Thoracic aorta (tissue), 2 donors: ENCODE data around the gene SMIM10L1. TPM values are rescaled to one million over a fixed set of nuclear protein-coding genes. Genes with fewer than 3 reads are reported as not detected.

ENCODE experiments used
- ATAC-seq: fragments of 150-250 bp; one replicate; pipeline ENCODE4 v1.8.0; 2017; ENCODE audit warnings: low read depth; ENCODE audit not compliant: insufficient number of reproducible peaks, low FRiP score
- DNase-seq: peaks from one replicate; pipeline ENCODE4 v3.0.0-alpha.2; 2020; ENCODE audit warnings: low spot score
- H3K27ac ChIP-seq, 2 donors: fragments of 200-600 bp; sonication (generic); 1 replicate in 1 of 2; 2 replicates in 1 of 2; pipeline ENCODE4 v1.5.1; 2016; ENCODE audit warnings: mild to moderate bottlenecking in 2 of 2, moderate library complexity in 2 of 2
- H3K27me3 ChIP-seq: fragments of 200-600 bp; sonication (generic); replicated peaks from 2 replicates; pipeline ENCODE4 v1.6.0; 2016; ENCODE audit warnings: mild to moderate bottlenecking; ENCODE audit not compliant: insufficient read depth
- H3K36me3 ChIP-seq: fragments of 200-600 bp; sonication (generic); one replicate; pipeline ENCODE4 v1.5.1; 2016
- H3K4me1 ChIP-seq, 2 donors: fragments of 200-600 bp; sonication (generic); 1 replicate in 1 of 2; 2 replicates in 1 of 2; pipeline versions ENCODE4 v1.5.1 to v1.6.0; 2016; ENCODE audit warnings: low read depth in 2 of 2, mild to moderate bottlenecking in 1 of 2; ENCODE audit not compliant: control insufficient read depth in 1 of 2
- H3K4me3 ChIP-seq: fragments of 200-600 bp; sonication (generic); 2 replicates; pipeline ENCODE4 v1.5.1; 2016; ENCODE audit warnings: mild to moderate bottlenecking
- H3K9me3 ChIP-seq: fragments of 200-600 bp; sonication (generic); 2 replicates; pipeline ENCODE4 v1.5.1; 2016
- CTCF ChIP-seq: fragments of 200-600 bp; sonication (generic); IDR thresholded peaks from one replicate; pipeline ENCODE4 v1.5.1; 2019; ENCODE audit warnings: antibody characterized with exemption
- total RNA-seq, 2 donors: library from RNA; depleted of rRNA; stranded (reverse); fragments of >200 nt; gene quantifications; one replicate each; pipeline versions ENCODE4 v1.1.0 to v1.2.3, GENCODE V29; 2016

The SMIM10L1 gene
- total RNA-seq, 2 donors from 2014 or later = 4.7 to 10.4 TPM

DNA sequence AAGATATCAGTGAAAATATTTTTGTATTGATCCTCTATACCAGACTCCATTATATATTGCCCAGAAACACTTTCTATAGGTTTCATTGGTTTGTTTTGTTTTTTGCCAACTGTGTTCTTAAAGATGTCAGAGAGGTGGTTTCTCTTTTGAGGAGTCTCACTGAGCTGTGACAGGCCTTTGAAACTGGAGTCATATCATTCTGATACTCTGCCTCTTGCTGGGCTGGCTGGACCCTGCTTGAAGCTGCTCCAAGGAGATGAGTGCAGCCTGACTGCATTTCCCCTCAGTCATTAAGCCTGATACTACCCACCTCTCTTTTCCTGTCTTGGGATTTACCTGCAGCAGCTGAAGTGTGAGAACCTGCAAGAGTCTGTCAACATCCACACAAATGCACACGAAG is 20.2 kb upstream of the SMIM10L1 start:
- Histone ChIP-seq H3K4me1 (no peaks in the 10 kb centered on the region), H3K4me3 (no peak overlapping the region), H3K36me3 (no peaks in the 10 kb centered on the region), H3K9me3 (no peaks in the 10 kb centered on the region), H3K27ac (no peak overlapping the region), H3K27me3 (no peaks in the 10 kb centered on the region)
- DNase-seq (no peak), ATAC-seq (no peak)
- no peak for TF ChIP-seq CTCF

- ATAC-seq (no peak), DNase-seq (no peak)
- no peaks in the 10 kb centered on the region for H3K4me1 ChIP-seq
- no peak overlapping the region for H3K4me3 ChIP-seq
- no peaks in the 10 kb centered on the region for H3K36me3 ChIP-seq
- H3K27ac ChIP-seq = no peak overlapping the region
- no peak for TF ChIP-seq CTCF
- H3K9me3 ChIP-seq = no peaks in the 10 kb centered on the region
- no peaks in the 10 kb centered on the region for H3K27me3 ChIP-seq
These were observed 18.3 kb upstream of the SMIM10L1 start for GRCh38 chr12:11152725-11153124.

DNA sequence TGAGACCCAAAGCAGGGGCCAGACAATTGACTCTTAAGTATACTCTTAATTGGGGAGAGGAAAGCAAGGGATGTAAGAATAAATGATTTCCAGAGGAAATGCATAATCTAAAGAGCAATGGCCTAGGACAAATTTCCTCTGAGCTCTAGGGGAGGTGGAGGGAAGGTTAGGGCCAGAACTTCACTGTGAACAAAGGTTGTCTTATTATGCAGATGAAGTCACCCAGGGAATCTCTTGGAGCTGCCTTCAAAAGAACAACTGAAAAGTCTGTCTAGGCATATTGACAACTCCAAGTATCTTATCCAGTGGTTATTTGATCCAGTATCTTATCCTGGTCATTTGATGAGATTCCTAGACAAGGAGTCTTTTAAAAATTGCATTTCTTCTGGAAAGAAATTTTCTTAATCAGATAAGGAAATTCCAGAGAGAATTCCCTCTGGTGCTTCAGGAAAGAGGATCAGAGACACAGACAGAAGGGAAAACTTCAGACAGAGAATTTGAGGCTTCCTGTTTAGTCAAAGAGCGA is 16.5 kb upstream of the SMIM10L1 start:
- DNase-seq = no peak
- H3K36me3 ChIP-seq = no peaks in the 10 kb centered on the region
- H3K9me3 ChIP-seq = no peaks in the 10 kb centered on the region
- peaks cover 0 to 2% of the 10 kb centered on the region in 2 donors for H3K4me1 ChIP-seq
- no peak overlapping the region for H3K27ac ChIP-seq
- no peak for ATAC-seq
- no peak for TF ChIP-seq CTCF
- no peak overlapping the region for H3K4me3 ChIP-seq
- H3K27me3 ChIP-seq = no peaks in the 10 kb centered on the region

GRCh38 chr12:11158885-11159444 is 12.0 kb upstream of the SMIM10L1 start:
- no peak for DNase-seq
- no peak for ATAC-seq
- H3K36me3 ChIP-seq = no peaks in the 10 kb centered on the region

GRCh38 chr12:11162502-11162901 is 8.5 kb upstream of the SMIM10L1 start:
- Histone ChIP-seq H3K27ac (no peak overlapping the region), H3K9me3 (no peaks in the 10 kb centered on the region), H3K4me1 (peaks cover 0 to 2% of the 10 kb centered on the region in 2 donors), H3K36me3 (no peaks in the 10 kb centered on the region), H3K4me3 (no peak overlapping the region), H3K27me3 (no peaks in the 10 kb centered on the region)
- ATAC-seq (no peak), DNase-seq (no peak)
- no peak for TF ChIP-seq CTCF

More at GRCh38 chr12:11158885-11159444, 12.0 kb upstream of the SMIM10L1 start:
- TF ChIP-seq CTCF = no peak
- no peaks in the 10 kb centered on the region for H3K9me3 ChIP-seq
- H3K4me1 ChIP-seq = peaks cover 0 to 2% of the 10 kb centered on the region in 2 donors
- no peaks in the 10 kb centered on the region for H3K27me3 ChIP-seq
- no peak overlapping the region for H3K4me3 ChIP-seq
- no peak overlapping the region for H3K27ac ChIP-seq
